ENCODE data around the gene NDUFB11.
A peak's percentile ranks its signal among the peaks of the same experiment; 100 is the strongest.
"Not testable (repeated sequence)": the region's sequence is repeated elsewhere in the genome, so short reads cannot be mapped to it uniquely, and the experiment has no call there.

Gene NDUFB11

DNA sequence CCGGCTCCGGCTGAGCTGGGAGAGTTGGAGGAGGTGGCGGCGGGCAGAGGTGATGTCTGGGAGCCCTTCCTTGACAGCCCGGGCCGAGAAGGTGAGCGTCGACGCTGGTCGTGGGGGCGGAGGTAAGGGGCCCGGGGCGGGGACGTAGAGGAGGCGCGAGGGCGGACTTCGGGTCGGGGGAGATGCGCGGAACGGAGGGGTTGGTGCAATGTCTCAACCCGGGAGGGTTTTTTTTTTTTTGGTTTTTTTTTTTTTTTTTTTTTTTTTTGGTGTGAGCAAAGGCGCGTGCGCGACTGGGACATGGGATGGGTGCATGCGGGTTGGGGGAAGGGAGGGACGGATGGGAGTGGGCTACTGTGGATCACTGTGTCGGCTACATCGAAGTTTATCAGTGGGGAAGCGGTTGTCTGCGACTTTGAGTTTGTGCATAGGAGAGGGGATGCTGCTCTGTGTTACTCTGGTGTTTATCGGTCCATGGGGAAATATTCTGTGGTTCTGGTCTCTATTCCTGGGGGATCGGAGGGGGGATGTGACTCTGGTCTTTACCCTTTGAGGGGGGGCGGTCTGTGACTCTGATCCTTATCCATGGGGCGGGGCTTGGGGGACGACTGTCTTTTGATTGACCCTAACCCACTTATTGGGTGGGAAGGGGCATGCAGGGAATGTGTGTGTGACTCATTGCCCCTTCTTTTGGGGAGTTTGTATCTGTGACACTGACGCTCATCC, 1.1 kb upstream of the NDUFB11 start:
- DNase-seq: no peak

DNA sequence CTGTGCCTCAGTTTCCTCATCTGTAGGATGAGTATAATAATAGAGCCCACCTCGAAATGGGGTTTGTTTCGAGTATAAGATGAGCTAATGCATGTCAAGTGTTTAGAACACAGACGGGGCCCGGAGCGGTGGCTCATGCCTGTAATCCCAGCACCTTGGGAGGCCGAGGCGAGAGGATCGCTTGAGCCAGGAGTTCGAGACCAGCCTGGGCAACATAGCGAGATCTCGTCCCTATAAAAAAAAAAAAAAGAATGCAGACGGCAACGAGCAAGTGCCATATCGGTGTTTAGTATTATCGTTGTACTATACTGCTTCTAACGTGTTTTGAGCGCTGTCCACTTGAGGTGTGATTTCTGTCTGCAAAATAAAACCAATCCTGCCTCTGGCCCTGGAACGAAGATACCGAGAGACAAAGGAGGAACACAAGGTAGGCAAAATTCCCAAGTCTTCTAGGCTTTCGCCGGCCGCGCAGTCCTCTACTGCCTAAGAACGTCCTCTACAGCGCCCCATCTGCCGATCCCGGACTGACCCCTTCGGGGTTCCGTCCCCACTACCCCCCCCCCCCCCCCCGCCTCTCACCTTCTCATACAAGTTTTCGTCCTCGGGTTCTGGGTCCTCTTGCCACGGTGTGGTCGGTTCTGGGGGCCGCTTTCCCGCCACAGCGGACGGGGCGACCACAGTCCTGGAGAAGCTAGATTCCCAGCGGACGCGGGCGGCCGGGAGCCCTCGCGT, 442 bp downstream of the NDUFB11 start:
- DNase-seq: no peak

GRCh38 chrX:47138171-47138570, 6.3 kb downstream of the NDUFB11 start:
- DNase-seq: no peak

GRCh38 chrX:47135650-47136049, 8.9 kb downstream of the NDUFB11 start:
- DNase-seq: not testable (repeated sequence)

DNA sequence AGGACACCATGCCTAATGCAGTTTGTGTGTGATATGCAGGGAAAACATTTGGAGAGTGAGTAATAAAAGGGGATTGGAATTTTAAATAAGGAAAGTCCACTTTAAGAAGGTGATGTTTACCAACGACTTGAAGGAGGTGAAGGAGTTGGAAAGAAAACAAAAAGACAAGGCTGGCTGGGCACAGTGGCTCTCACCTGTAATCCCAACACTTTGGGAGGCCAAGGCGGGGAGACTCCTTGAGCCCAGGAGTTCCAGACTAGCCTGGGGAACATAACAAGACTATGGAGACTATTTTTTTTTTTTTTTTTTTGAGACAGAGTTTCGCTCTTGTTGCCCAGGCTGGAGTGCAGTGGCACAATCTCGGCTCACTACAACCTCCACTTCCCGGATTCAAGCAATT, 11.0 kb downstream of the NDUFB11 start:
- DNase-seq: no peak

DNA sequence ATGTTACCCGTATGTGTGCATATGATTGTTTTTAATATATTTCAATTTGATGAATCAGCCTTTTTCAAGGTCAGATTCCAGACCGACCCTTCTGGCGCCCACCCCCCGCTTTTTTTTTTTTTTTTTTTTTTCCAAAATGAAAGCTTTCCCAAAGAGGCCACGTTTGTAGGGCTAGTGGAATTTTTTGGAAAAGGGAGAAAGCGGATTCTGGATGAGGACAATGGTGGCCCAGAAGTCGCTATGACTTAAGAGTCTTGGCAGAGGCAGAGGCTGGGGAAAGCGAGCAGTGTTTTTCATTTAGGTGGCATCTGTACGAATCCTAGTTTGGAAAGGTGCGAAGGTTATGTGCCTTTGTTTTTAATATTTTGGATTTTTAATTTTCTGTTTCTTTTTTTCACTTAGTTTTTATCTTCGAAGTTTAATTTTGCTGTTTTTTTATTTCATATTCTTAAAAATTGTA, 14.6 kb downstream of the NDUFB11 start:
- DNase-seq: no peak

- peak; percentile 80 to 89 for DNase-seq
Observed at GRCh38 chrX:47129157-47129898, 15.2 kb downstream of the NDUFB11 start.

DNA sequence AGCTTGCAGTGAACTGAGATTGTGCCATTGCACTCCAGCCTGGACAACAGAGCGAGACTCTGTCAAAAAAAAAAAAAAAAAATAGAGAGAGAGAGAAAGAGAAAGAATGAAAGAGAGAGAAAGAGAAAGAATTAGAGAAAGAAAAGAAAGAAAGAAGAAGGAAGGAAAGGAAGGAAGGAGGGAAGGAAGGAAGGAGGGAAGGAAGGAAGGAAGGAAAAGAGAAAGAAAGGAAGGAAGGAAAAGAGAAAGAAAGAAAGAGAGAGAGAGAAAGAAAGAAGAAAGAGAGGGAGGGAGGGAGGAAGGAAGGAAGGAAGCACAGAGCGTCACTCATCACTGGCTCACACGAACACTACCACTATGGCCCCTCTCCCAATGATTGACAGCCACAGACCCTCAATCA, 20.0 kb downstream of the NDUFB11 start:
- not testable (repeated sequence) for DNase-seq

GRCh38 chrX:47116551-47117110, 27.9 kb downstream of the NDUFB11 start:
- not testable (repeated sequence) for DNase-seq

DNA sequence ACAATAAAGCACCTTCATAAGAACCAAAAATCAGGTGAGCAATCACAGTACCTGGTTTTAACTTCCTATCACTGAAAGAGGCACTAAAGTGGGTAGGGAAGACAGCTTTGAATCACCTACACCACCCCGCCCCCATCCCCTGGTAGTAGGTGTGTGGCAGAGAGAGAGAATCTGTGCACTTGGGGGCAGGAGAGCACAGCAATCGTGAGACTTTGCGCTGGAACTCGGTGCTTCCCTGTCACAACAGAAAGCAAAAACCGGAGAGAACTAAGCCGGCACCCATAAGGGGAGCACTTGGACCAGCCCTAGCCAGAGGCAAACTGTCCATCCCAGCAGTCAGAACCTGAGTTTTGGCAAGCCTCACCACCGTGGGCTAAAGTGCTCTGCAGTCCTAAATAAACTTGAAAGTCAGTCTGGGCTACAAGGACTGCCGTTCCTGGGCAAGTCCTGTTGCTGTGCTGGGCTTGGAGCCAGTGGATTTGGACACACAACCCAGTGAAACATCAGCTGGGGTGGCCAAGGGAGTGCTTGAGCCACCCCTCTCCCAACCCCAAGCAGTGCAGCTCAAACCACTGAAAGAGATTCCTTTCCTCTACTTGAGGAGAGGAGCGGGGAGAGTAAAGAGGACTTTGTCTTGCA, 32.1 kb downstream of the NDUFB11 start:
- DNase-seq: no peak

DNA sequence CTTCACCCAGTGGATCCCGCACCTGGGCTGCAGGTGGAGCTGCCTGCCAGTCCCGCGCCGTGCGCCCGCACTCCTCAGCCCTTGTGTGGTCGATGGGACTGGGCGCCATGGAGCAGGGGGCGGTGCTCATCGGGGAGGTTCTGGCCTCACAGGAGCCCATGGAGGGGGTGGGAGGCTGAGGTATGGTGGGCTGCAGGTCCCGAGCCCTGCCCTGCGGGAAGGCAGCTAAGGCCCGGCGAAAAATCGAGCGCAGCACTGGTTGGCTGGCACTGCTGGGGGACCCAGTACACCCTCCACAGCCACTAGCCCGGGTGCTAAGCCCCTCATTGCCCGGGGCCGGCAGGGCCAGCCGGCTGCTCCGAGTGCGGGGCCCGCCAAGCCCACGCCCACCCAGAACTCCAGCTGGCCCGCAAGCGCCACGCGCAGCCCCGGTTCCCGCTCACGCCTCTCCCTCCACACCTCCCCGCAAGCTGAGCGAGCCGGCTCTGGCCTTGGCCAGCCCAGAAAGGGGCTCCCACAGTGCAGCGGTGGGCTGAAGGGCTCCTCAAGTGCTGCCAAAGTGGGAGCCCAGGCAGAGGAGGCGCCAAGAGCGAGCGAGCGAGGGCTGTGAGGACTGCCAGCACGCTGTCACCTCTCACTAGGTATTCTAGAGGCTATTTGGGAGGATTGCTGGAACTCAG, 33.4 kb downstream of the NDUFB11 start:
- not testable (repeated sequence) for DNase-seq

- no peak for DNase-seq
Observed at GRCh38 chrX:47101206-47101605, 43.3 kb downstream of the NDUFB11 start.

DNA sequence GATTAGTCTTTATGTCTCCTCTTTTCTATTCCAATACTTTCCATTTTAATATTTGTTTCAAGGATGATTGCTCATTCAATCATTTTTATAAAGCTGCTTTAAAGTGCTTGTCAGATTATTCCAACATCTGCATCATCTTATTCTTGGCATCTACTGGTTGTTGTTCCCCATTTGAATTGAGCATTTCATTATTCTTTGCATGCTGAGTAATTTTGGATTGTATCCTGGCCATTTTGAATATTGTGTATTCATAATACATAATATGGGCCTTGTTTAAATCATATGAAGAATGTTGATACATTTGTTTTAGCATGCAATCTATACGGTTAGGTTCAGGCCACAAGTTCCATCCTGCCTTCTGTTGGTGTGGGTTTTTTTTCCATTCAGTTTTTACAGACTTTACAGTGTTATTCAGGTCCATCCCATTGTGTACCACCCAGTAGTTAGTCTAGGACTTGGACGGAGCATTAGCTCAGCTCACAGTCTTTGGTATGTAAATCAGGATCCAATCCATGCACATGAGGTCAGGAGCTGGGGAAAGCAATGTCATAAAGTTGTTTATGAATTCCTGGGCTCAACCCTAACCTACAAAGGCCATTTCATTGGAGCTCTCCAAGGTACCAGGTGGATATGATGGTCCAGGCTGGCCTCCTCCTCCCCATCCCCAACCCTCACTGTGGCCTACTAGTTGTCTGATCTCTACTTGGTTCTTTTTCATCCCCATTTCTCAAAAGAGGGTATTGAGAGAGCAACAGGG, 46.0 kb downstream of the NDUFB11 start:
- no peak for DNase-seq

GRCh38 chrX:47097018-47097417, 47.5 kb downstream of the NDUFB11 start:
- DNase-seq: no peak

- DNase-seq: no peak
Observed at GRCh38 chrX:47093860-47094259, 50.6 kb downstream of the NDUFB11 start.

DNA sequence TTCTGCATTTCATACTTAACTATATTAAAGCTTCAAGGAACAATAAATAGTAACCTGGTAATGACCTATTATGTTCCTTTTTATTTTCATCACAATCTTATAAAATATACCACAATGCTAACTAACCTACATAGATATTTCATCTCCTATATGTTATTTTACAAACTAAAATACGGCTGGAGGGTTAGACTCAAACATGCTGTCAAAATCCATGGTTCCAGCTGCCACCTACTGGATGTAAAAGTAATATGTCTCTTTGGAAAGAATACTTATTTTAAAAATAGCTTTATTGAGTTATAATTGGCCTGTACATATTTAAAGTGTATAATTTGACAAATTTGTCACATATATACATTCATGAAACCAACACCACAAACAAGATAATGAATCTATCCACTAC, 51.3 kb downstream of the NDUFB11 start:
- DNase-seq: no peak

All from activated CD4-positive, alpha-beta T cell treated with anti-CD3 and anti-CD28 coated beads for 4 hours (primary cell).